ENCODE data around the gene NUAK1.

The NUAK1 gene

GRCh38 chr12:106137530-106138356 lies 1.0 kb downstream of the NUAK1 start:
- TF ChIP-seq CTCF (IDR thresholded peaks at IDR 0.05; ENCODE audit: low read depth, low read length): no peak
- DNase-seq (ENCODE audit: low read depth, low spot score): no peak
- peak overlapping the region; percentile 56 for H3K4me3 ChIP-seq (ENCODE audit: low read depth, low read length)
- in situ Hi-C loops (cut with HindIII; ENCODE audit: low sequenced_read_pairs): no loop called here

- peak overlapping the region; percentile 56 for H3K4me3 ChIP-seq (ENCODE audit: low read depth, low read length)
- peak; percentile 91 for DNase-seq (ENCODE audit: low read depth, low spot score)
- TF ChIP-seq CTCF (IDR thresholded peaks at IDR 0.05; ENCODE audit: low read depth, low read length): peak; percentile 56
- in situ Hi-C loops (cut with HindIII; ENCODE audit: low sequenced_read_pairs): no loop called here
Observed at GRCh38 chr12:106136263-106136662, 2.5 kb downstream of the NUAK1 start.

GRCh38 chr12:106135781-106136180 lies 3.0 kb downstream of the NUAK1 start:
- no peak for TF ChIP-seq CTCF (IDR thresholded peaks at IDR 0.05; ENCODE audit: low read depth, low read length)
- in situ Hi-C loops (cut with HindIII; ENCODE audit: low sequenced_read_pairs): no loop called here
- DNase-seq (ENCODE audit: low read depth, low spot score): no peak
- H3K4me3 ChIP-seq (ENCODE audit: low read depth, low read length): peak overlapping the region; percentile 56

GRCh38 chr12:106135075-106135474 lies 3.7 kb downstream of the NUAK1 start:
- TF ChIP-seq CTCF (IDR thresholded peaks at IDR 0.05; ENCODE audit: low read depth, low read length): no peak
- peak overlapping the region; percentile 6 for H3K4me3 ChIP-seq (ENCODE audit: low read depth, low read length)

GRCh38 chr12:106134294-106134949 lies 4.3 kb downstream of the NUAK1 start:
- TF ChIP-seq CTCF (IDR thresholded peaks at IDR 0.05; ENCODE audit: low read depth, low read length): no peak
- in situ Hi-C loops (cut with HindIII; ENCODE audit: low sequenced_read_pairs): no loop called here
- no peak for DNase-seq (ENCODE audit: low read depth, low spot score)
- H3K4me3 ChIP-seq (ENCODE audit: low read depth, low read length): no peak overlapping the region

More at GRCh38 chr12:106135075-106135474, 3.7 kb downstream of the NUAK1 start:
- peak; percentile 87 for DNase-seq (ENCODE audit: low read depth, low spot score)
- in situ Hi-C loops (cut with HindIII; ENCODE audit: low sequenced_read_pairs): no loop called here

GRCh38 chr12:106133136-106134087 lies 5.3 kb downstream of the NUAK1 start:
- DNase-seq (ENCODE audit: low read depth, low spot score): peak; percentile 37
- H3K4me3 ChIP-seq (ENCODE audit: low read depth, low read length): no peak overlapping the region
- in situ Hi-C loops (cut with HindIII; ENCODE audit: low sequenced_read_pairs): no loop called here
- no peak for TF ChIP-seq CTCF (IDR thresholded peaks at IDR 0.05; ENCODE audit: low read depth, low read length)
